Trophoblast cell (in vitro differentiated cells and primary cell): ENCODE results near the gene HMMR.
"Not testable (repeated sequence)": the region's sequence is repeated elsewhere in the genome, so short reads cannot be mapped to it uniquely, and the experiment has no call there.

Source experiments
- DNase-seq, 2 donors: peaks; one replicate each; pipeline ENCODE4 v3.0.0-alpha.2; 2016
- H2AFZ ChIP-seq: 2 replicates; pipeline ENCODE4 v1.6.1; 2013; ENCODE audit warnings: low read length, moderate library complexity, mild to moderate bottlenecking; ENCODE audit not compliant: insufficient read depth, poor library complexity
- H2AK5ac ChIP-seq: 2 replicates; pipeline ENCODE4 v1.6.1; 2013; ENCODE audit warnings: mild to moderate bottlenecking, low read length
- H2BK120ac ChIP-seq: 2 replicates; pipeline ENCODE4 v1.6.1; 2013; ENCODE audit warnings: low read length, mild to moderate bottlenecking, moderate library complexity; ENCODE audit not compliant: insufficient read depth, poor library complexity
- H2BK12ac ChIP-seq: 2 replicates; pipeline ENCODE4 v1.6.1; 2013; ENCODE audit warnings: mild to moderate bottlenecking, low read length, moderate library complexity
- H2BK5ac ChIP-seq: 2 replicates; pipeline ENCODE4 v1.6.1; 2013; ENCODE audit warnings: low read length, low read depth, moderate library complexity, mild to moderate bottlenecking; ENCODE audit not compliant: poor library complexity
- H3K14ac ChIP-seq: 2 replicates; pipeline ENCODE4 v1.6.1; 2013; ENCODE audit warnings: mild to moderate bottlenecking, low read length
- H3K18ac ChIP-seq: 2 replicates; pipeline ENCODE4 v1.6.1; 2013; ENCODE audit warnings: mild to moderate bottlenecking, low read length
- H3K23ac ChIP-seq: 2 replicates; pipeline ENCODE4 v1.6.1; 2013; ENCODE audit warnings: low read length
- H3K27ac ChIP-seq: 2 replicates; pipeline ENCODE4 v1.5.1; 2013; ENCODE audit warnings: low read depth, mild to moderate bottlenecking, inconsistent platforms, low read length, moderate library complexity
- H3K27me3 ChIP-seq: 2 replicates; pipeline ENCODE4 v1.6.1; 2013; ENCODE audit warnings: inconsistent platforms, mild to moderate bottlenecking, low read length, moderate library complexity; ENCODE audit not compliant: insufficient read depth
- H3K36me3 ChIP-seq, 2 experiments: 1 replicate in 1 of 2; 2 replicates in 1 of 2; pipeline ENCODE4 v1.6.1; 2013; ENCODE audit warnings: low read length in 2 of 2, mild to moderate bottlenecking in 2 of 2, moderate library complexity in 1 of 2; ENCODE audit not compliant: insufficient read depth in 2 of 2, control insufficient read depth in 1 of 2
- H3K4ac ChIP-seq: 2 replicates; pipeline ENCODE4 v1.6.1; 2013; ENCODE audit warnings: low read depth, mild to moderate bottlenecking, low read length, moderate library complexity
- H3K4me1 ChIP-seq, 2 experiments: 1 replicate in 1 of 2; 2 replicates in 1 of 2; pipeline ENCODE4 v1.6.1; 2013; ENCODE audit warnings: low read length in 2 of 2, mild to moderate bottlenecking in 2 of 2, moderate library complexity in 1 of 2; ENCODE audit not compliant: insufficient read depth in 2 of 2, control insufficient read depth in 1 of 2
- H3K4me2 ChIP-seq: 2 replicates; pipeline ENCODE4 v1.6.1; 2013; ENCODE audit warnings: inconsistent platforms, mild to moderate bottlenecking, low read length, moderate library complexity
- H3K4me3 ChIP-seq: 2 replicates; pipeline ENCODE4 v1.5.1; 2013; ENCODE audit warnings: mild to moderate bottlenecking, low read depth, low read length, inconsistent platforms
- H3K79me1 ChIP-seq: one replicate; pipeline ENCODE4 v1.6.1; 2013; ENCODE audit warnings: low read length
- H3K79me2 ChIP-seq: 2 replicates; pipeline ENCODE4 v1.6.1; 2013; ENCODE audit warnings: low read length, mild to moderate bottlenecking; ENCODE audit not compliant: control insufficient read depth, insufficient read depth, poor library complexity
- H3K9ac ChIP-seq: 2 replicates; pipeline ENCODE4 v1.6.1; 2013; ENCODE audit warnings: mild to moderate bottlenecking, low read length
- H3K9me3 ChIP-seq: 2 replicates; pipeline ENCODE4 v1.6.1; 2013; ENCODE audit warnings: low read depth, mild to moderate bottlenecking, control low read depth, inconsistent platforms, low read length; ENCODE audit not compliant: insufficient read depth
- H4K12ac ChIP-seq: 2 replicates; pipeline ENCODE4 v1.6.1; 2013; ENCODE audit warnings: low read depth, mild to moderate bottlenecking, low read length, moderate library complexity
- H4K8ac ChIP-seq: 2 replicates; pipeline ENCODE4 v1.6.1; 2013; ENCODE audit warnings: low read depth, mild to moderate bottlenecking, low read length, moderate library complexity
- H4K91ac ChIP-seq: one replicate; pipeline ENCODE4 v1.6.1; 2013; ENCODE audit warnings: low read depth, mild to moderate bottlenecking, low read length, moderate library complexity
- WGBS: extraction: QIAGEN DNeasy Blood & Tissue Kit; methylation state at CpG from one replicate; pipeline ENCODE4 v1.1.7; 2013; ENCODE audit warnings: missing lambda C conversion rate; ENCODE audit not compliant: insufficient read length, insufficient coverage; ENCODE audit errors: extremely low coverage; 5-methylcytosine and 5-hydroxymethylcytosine counted together

The HMMR gene

GRCh38 chr5:163451489-163451888 is 8.9 kb upstream of the HMMR start:
- H3K9ac ChIP-seq, result no peak overlapping the region
- H3K79me2 ChIP-seq, result no peaks in the 10 kb centered on the region
- H2BK120ac ChIP-seq, result no peak overlapping the region
- H2BK12ac ChIP-seq, result no peak overlapping the region
- no peak overlapping the region for H3K4me3 ChIP-seq
- no peaks in the 10 kb centered on the region for H3K4me1 ChIP-seq
- H4K91ac ChIP-seq, result no peak overlapping the region
- H2BK5ac ChIP-seq, result no peak overlapping the region
- no peak overlapping the region for H2AK5ac ChIP-seq
- no peaks in the 10 kb centered on the region for H3K27me3 ChIP-seq
- H3K9me3 ChIP-seq, result no peaks in the 10 kb centered on the region
- no peak overlapping the region for H2AFZ ChIP-seq
- H3K27ac ChIP-seq, result no peak overlapping the region
- H3K79me1 ChIP-seq, result no peaks in the 10 kb centered on the region
- H4K8ac ChIP-seq, result no peak overlapping the region
- no peak overlapping the region for H3K4me2 ChIP-seq
- H3K36me3 ChIP-seq, result peaks cover 7 to 11% of the 10 kb centered on the region in 2 experiments
- no peak overlapping the region for H3K4ac ChIP-seq
- no peak overlapping the region for H3K14ac ChIP-seq
- no peak overlapping the region for H3K18ac ChIP-seq
- no peak overlapping the region for H3K23ac ChIP-seq
- no peak for DNase-seq
- H4K12ac ChIP-seq, result no peak overlapping the region
- WGBS, result no CpG with 5 or more reads among the region's 8 CpGs

GRCh38 chr5:163453705-163454104 is 6.7 kb upstream of the HMMR start:
- Histone ChIP-seq H3K4me3 (no peak overlapping the region), H3K23ac (no peak overlapping the region), H4K91ac (no peak overlapping the region), H2BK5ac (no peak overlapping the region), H2AK5ac (no peak overlapping the region), H2BK120ac (no peak overlapping the region), H3K4ac (no peak overlapping the region), H3K18ac (no peak overlapping the region), H4K12ac (no peak overlapping the region), H3K36me3 (peaks cover 2 to 3% of the 10 kb centered on the region in 2 experiments), H3K79me2 (no peaks in the 10 kb centered on the region), H3K27ac (no peak overlapping the region), H2BK12ac (no peak overlapping the region), H3K27me3 (no peaks in the 10 kb centered on the region), H2AFZ (no peak overlapping the region), H3K9me3 (no peaks in the 10 kb centered on the region), H4K8ac (no peak overlapping the region), H3K4me1 (no peaks in the 10 kb centered on the region), H3K9ac (no peak overlapping the region), H3K4me2 (no peak overlapping the region), H3K79me1 (no peaks in the 10 kb centered on the region), H3K14ac (no peak overlapping the region)
- no CpG with 5 or more reads among the region's 1 CpG for WGBS
- peak in 1 of 2 donors; percentile 85 for DNase-seq

GRCh38 chr5:163455406-163455805 is 5.0 kb upstream of the HMMR start:
- H3K4me2 ChIP-seq, H3K4me3 ChIP-seq, H2BK12ac ChIP-seq, H4K12ac ChIP-seq, H2BK5ac ChIP-seq, H3K14ac ChIP-seq, H2AFZ ChIP-seq, H3K9me3 ChIP-seq, H3K23ac ChIP-seq, H3K4ac ChIP-seq, H3K9ac ChIP-seq, H2AK5ac ChIP-seq, H4K91ac ChIP-seq, H2BK120ac ChIP-seq, H3K27ac ChIP-seq, H3K79me2 ChIP-seq, H4K8ac ChIP-seq, H3K36me3 ChIP-seq, DNase-seq, H3K27me3 ChIP-seq, H3K79me1 ChIP-seq, H3K4me1 ChIP-seq, H3K18ac ChIP-seq: not testable (repeated sequence)
- WGBS, result no CpG with 5 or more reads among the region's 17 CpGs

- Histone ChIP-seq H3K79me1 (peaks cover 14% of the 10 kb centered on the region), H3K27ac (no peak overlapping the region), H3K36me3 (peaks cover 2 to 3% of the 10 kb centered on the region in 2 experiments), H3K14ac (no peak overlapping the region), H3K9me3 (no peaks in the 10 kb centered on the region), H3K4ac (no peak overlapping the region), H2BK5ac (no peak overlapping the region), H3K23ac (no peak overlapping the region), H3K4me3 (no peak overlapping the region), H4K8ac (no peak overlapping the region), H3K9ac (no peak overlapping the region), H3K18ac (no peak overlapping the region), H2BK120ac (no peak overlapping the region), H2AK5ac (no peak overlapping the region), H3K4me2 (no peak overlapping the region), H3K79me2 (peaks cover 8% of the 10 kb centered on the region), H3K27me3 (no peaks in the 10 kb centered on the region), H4K91ac (no peak overlapping the region), H4K12ac (no peak overlapping the region), H3K4me1 (no peaks in the 10 kb centered on the region), H2AFZ (no peak overlapping the region), H2BK12ac (no peak overlapping the region)
- no CpG with 5 or more reads among the region's 2 CpGs for WGBS
- peak in 1 of 2 donors; percentile 67 for DNase-seq
Observed at GRCh38 chr5:163456029-163456589, 4.3 kb upstream of the HMMR start.
